ENCODE data around the gene BMF.
A peak's percentile ranks its signal among the peaks of the same experiment; 100 is the strongest.

Gene BMF

DNA sequence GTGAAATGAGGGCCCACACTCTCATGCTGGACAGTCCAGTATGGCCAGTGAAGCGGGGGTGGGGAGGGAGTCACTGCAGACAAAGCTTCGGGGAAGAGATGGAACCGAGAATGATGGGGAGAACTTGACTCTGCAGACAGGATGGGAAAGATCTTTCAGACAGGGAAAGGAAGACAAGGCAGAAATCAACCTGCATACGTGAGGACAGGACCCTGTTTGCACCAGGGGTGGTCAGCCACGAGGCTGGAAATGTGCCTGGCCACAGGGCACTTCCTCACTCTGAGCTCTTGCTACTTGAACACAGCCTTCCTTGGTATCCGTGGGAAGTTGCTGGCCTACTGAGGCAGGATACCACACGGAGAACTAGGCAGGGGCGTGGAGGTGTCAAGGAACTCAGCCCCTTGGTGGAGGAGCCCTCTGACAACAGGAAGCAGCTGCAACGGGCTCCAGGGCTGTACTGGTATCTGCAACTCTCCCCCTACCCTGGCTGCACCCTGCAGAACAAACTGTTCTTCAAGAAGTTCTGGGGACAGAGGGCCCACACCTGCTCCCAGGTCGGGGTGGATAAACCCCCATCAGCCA, 60.4 kb downstream of the BMF start:
- DNase-seq (ENCODE audit: low read depth), result no peak

DNA sequence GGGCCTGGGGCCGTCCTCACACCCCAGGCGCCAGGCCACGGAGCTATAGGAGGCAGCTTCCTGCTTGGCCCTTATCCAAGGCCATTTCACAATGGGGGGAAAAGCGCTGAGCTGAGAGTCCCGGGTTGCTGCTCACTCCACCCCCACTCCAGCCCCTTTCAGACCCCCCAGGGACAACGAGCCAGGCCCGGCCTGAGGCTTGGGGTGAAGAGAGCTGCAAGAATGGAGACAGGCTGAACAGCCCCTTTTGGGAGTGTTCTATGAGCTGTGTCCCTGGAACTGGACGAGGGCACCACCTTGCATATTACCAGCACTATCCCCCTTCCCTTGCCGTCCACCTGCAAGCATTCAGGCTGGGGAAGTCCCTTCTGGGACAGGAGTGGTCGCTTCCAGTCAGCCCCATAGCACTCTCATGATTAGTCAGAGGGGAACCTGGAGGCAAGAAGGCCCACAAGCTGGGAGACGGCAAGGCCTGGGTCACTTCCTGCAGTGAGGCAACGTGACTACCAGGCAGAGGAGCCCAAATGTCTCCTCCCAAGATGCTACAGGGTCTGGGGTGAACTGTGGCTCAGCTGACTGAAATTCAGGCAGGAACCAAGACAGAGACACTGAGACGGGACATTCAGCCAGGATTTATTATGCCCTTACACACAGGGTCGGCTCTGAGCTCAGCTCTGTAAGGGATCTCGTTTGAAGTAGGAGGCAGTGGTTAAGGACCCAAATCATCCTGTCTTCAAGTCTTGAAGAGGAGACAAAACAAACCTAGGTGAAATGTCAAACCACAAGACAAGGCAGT, 61.1 kb downstream of the BMF start:
- no peak for DNase-seq (ENCODE audit: low read depth)

DNA sequence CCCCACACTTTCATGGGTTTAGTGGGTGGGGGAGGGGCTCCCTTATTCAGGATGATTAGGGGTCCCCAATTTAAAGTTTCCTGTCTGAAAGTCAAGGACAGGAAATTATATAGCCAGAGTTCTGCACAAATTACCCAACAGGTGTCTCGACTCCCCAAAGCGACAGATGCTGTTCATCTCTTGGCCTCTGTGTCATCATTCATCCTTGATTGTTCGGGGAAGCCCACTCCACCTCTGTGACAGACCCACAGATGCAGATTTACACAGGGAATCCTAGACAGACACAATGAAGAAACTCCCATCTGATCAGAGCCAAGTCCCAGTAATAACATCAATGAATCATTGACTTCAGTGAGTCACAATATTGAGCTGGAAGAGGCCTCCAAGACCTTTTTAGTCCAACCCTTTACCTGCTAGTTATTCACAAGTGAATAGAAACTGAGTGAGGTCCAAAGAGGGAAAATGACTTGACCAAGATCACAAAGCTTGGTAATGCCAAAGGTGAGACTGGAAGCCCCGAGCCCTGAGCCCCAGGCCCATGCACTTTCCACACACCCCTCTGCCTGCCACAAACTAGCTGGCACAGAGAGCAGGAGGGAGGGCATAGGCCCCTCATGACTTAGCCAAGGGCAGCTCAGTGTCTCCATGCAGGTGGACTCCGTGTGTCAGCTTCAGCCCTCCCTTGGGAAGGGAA, 61.8 kb downstream of the BMF start:
- no peak for DNase-seq (ENCODE audit: low read depth)

- DNase-seq (ENCODE audit: low read depth), result no peak
These were observed 63.0 kb downstream of the BMF start for GRCh38 chr15:40045572-40046217.

- DNase-seq (ENCODE audit: low read depth), result peak; percentile 63
These were observed 63.7 kb downstream of the BMF start for GRCh38 chr15:40044717-40045571.

- DNase-seq (ENCODE audit: low read depth), result no peak
These were observed 64.6 kb downstream of the BMF start for GRCh38 chr15:40043927-40044716.

DNA sequence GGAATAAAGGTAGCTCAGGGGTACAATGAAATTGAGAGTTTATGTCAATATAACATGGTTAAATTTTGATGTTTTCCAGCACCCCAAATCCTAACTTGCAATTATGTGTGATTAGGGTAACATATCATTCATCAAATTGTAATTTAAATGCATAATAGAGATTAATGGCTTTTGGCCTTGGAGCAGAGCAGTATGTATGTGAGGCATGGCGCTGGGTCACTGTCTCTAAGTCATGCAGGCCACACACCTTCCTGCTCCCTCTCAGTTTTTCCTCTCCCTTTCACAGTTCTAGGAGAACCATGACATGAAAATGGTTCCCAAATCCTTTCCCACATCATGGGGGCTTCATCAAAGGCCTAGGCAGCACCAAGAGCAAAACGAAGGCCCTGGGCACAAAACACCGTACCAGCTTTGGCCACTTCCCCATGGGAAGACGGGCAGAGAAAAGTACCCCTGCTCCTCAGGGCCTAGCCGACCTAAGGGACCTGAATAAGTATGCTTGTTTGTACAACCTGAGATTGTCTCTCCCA, 65.8 kb downstream of the BMF start:
- DNase-seq (ENCODE audit: low read depth), result no peak

GRCh38 chr15:40040770-40041169, 67.9 kb downstream of the BMF start:
- no peak for DNase-seq (ENCODE audit: low read depth)

DNA sequence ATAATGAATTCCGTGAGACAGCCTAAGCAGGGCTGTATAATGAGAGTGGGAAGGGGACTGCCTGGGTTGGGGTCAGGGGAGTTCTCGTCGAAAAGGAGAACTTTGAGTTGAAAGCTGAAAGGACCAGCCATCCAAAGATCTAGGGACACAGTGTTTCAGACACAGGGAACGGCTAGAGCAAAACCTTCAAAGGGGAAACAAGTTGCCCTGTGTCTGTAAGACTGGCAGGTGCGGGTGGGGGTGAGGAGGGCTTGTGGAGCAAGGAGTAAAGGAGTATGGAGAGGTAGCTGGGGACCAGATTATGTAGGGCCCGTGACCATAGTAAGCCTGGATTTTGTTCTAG, 68.4 kb downstream of the BMF start:
- DNase-seq (ENCODE audit: low read depth), result no peak

GRCh38 chr15:40038638-40039543, 69.8 kb downstream of the BMF start, which contains the start of gene SRP14:
Gene SRP14 (minus strand): TSS chr15:40039181. CDS start chr15:40039116, 65 bp downstream.
- DNase-seq (ENCODE audit: low read depth), result peak; percentile 90

DNA sequence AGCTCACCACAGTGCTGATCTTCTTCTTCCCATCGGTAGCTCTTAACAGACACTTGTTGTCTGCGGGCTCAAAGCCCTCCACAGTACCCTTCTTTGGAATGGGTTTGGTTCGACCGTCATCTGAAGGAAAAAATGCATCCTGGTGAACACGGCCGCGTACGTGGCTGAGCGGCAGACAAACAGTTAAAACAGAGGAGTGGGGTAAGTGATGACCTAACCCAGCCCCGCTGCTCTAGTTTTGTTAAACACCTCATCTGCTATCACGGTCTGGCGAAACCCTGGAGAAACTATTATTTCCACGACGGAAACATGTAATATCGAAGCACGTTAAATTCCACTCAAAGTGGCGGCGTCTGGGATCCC, 70.4 kb downstream of the BMF start:
- DNase-seq (ENCODE audit: low read depth), result no peak

All from stimulated activated CD8-positive, alpha-beta memory T cell treated with anti-CD3 and anti-CD28 coated beads, Interleukin-12 subunit alpha, Interleukin-12 subunit beta, amount 100 ng/mL, for 1 hour (primary cell).